ENCODE results near the gene CFTR. TPM values are rescaled to one million over a fixed set of nuclear protein-coding genes. Genes with fewer than 3 reads are reported as not detected.

CFTR gene
- total RNA-seq, 1 experiment from 2014 or later: 1.2 TPM

- no peak for DNase-seq
- Histone ChIP-seq H3K9me3 (ENCODE audit: control insufficient read depth, low read depth, low read length) (no peaks in the 10 kb centered on the region), H3K79me1 (ENCODE audit: insufficient read depth, low read depth, low read length, poor library complexity, severe bottlenecking) (no peaks in the 10 kb centered on the region), H2BK20ac (ENCODE audit: low read depth, low read length, poor library complexity, severe bottlenecking) (no peak overlapping the region), H3K56ac (ENCODE audit: insufficient read length, low read depth, low read length) (no peak overlapping the region), H3K4me2 (ENCODE audit: insufficient read depth, insufficient read length, low read length) (no peak overlapping the region), H3T11ph (ENCODE audit: low read length) (no peak overlapping the region), H3K27me3 (ENCODE audit: insufficient read depth, low read length) (no peaks in the 10 kb centered on the region), H2BK12ac (ENCODE audit: insufficient read length, low read depth, low read length) (no peak overlapping the region), H3K14ac (ENCODE audit: insufficient read depth, low read length) (no peak overlapping the region), H2BK120ac (ENCODE audit: low read depth, low read length, poor library complexity, severe bottlenecking) (no peak overlapping the region), H3K4ac (ENCODE audit: low read depth, low read length) (no peak overlapping the region), H3K23me2 (ENCODE audit: insufficient read length, low read depth, low read length, poor library complexity, severe bottlenecking) (no peaks in the 10 kb centered on the region), H2AFZ (ENCODE audit: low read length) (no peak overlapping the region), H3K18ac (ENCODE audit: insufficient read length, low read depth, low read length) (no peak overlapping the region), H3K27ac (ENCODE audit: insufficient read length, low read depth, low read length) (no peak overlapping the region), H3K79me2 (ENCODE audit: insufficient read depth, low read length) (no peaks in the 10 kb centered on the region), H2AK5ac (ENCODE audit: insufficient read length, low read length) (no peak overlapping the region), H3K23ac (ENCODE audit: insufficient read length, low read depth, low read length) (no peak overlapping the region), H2BK15ac (ENCODE audit: low read depth, low read length) (no peak overlapping the region), H4K20me1 (ENCODE audit: control insufficient read depth, insufficient read depth, insufficient read length) (no peaks in the 10 kb centered on the region), H2BK5ac (ENCODE audit: insufficient read length, low read length) (no peak overlapping the region), H3K4me1 (ENCODE audit: insufficient read depth, low read length) (no peaks in the 10 kb centered on the region), H4K91ac (ENCODE audit: insufficient read length, low read depth, low read length) (no peak overlapping the region), H4K8ac (replicated peaks; ENCODE audit: insufficient read length, low read depth, low read length) (no peak overlapping the region), H4K5ac (ENCODE audit: insufficient read length, low read depth, low read length) (no peak overlapping the region), H3K9ac (ENCODE audit: extremely low read depth, insufficient read length, low read length) (no peak overlapping the region)
- Mint-ChIP-seq H3K27me3 (ENCODE audit: low read depth) (peaks cover 11% of the 10 kb centered on the region), H3K36me3 (ENCODE audit: insufficient read depth in 1 of 3, low read depth in 3 of 3) (peaks cover 0 to 9% (median 4%) of the 10 kb centered on the region in 3 experiments; a peak in 3 of 7 replicates), H3K4me1 (peaks cover 1 to 8% of the 10 kb centered on the region in 2 experiments; a peak in 3 of 4 replicates), H3K27ac (no peak overlapping the region), H3K4me3 (no peak overlapping the region), H3K9me3 (no peaks in the 10 kb centered on the region; a peak in 1 of 5 replicates)
- TF ChIP-seq CTCF (conservative IDR thresholded peaks at IDR 0.05): no peak
Observed at GRCh38 chr7:117659531-117660011, 179.7 kb downstream of the CFTR start.
